ENCODE data around the gene VCPKMT.

DNA sequence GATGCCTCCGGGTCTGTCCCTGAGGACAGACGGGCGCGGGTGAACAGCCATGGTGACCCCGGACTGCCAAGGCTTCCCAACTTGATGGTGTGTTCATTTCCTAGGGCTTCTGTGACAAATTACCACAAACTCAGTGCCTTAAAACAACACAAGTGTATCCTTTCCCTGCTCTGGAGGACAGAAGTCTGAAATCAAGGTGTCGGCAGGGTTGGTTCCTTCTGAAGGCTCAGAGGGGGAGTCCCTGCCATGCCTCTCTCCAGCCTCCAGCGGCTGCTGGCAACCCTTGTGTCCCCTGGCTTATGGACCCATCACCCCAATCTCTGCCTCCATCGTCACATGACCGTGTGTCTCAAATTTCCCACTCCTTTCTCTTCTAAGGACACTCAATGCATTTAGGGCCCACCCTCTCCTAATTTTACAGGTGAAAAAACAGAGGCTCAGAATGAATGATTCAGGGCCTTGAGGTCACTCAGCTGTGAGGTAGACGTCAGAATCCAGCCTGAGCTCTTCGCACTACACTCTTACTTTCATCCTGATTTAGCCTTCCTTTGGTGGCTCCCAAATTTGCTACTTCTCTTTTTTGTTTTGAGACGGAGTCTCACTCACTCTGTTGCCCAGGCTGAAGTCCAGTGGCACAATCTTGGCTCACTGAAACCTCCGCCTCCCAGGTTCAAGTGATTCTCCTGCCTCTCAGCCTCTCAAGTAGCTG, 45.4 kb downstream of the VCPKMT start:
- TF ChIP-seq EZH2 (IDR thresholded peaks at IDR 0.05) = no peak
- TF ChIP-seq POLR2AphosphoS5 (IDR thresholded peaks at IDR 0.05; ENCODE audit: borderline replicate concordance, low read depth, low read length) = no peak
